HG03175 (cell line): ENCODE measurements around the gene LY6G6C.
"Not testable (repeated sequence)": the region's sequence is repeated elsewhere in the genome, so short reads cannot be mapped to it uniquely, and the experiment has no call there.

ENCODE experiments used
- ATAC-seq: cut with Tn5 transposase; IDR thresholded peaks from one replicate; pipeline ENCODE4 v1.9.1; 2021; ENCODE audit warnings: mild to moderate bottlenecking, moderate library complexity; ENCODE audit not compliant: unreplicated experiment

Gene LY6G6C

DNA sequence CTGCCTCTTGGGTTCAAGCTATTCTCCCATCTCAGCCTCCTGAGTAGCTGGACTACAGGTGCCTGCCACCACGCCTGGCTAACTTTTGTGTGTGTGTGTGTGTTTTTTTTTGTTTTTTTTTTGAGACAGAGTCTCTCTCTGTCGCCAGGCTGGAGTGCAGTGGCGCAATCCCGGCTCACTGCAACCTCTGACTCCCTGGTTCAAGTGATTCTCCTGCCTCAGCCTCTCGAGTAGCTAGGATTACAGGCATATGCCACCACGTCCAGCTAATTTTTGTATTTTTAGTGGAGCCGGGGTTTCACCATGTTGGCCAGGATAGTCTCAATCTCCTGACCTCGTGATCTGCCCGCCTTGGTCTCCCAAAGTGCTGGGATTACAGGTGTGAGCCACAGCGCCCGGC, 12.4 kb downstream of the LY6G6C start:
- ATAC-seq, result not testable (repeated sequence)

DNA sequence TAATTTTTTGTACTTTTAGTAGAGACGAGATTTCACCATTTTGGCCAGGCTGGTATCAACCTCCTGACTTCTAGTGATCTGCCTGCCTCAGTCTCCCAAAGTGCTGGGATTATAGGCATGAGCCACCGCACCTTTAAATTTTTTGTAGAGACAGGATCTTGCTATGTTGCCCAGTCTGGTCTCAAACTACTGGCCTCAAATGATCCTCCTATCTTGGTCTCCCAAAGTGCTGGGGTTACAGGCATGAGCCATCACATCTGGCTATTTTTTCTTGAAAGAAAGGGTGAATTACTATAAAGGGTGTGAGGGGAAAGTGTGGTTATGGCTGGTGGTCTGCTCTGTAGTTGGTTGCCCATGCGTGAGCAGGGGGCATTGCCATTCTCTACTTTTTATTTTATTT, 13.3 kb downstream of the LY6G6C start:
- no peak for ATAC-seq

DNA sequence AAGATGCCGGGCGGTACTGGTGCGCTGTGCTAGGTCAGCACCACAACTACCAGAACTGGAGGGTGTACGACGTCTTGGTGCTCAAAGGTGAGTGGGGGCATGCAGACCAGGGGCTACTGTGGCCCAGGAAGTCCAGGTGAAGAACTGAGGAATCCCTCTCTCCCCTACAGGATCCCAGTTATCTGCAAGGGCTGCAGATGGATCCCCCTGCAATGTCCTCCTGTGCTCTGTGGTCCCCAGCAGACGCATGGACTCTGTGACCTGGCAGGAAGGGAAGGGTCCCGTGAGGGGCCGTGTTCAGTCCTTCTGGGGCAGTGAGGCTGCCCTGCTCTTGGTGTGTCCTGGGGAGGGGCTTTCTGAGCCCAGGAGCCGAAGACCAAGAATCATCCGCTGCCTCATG, 13.8 kb downstream of the LY6G6C start:
- ATAC-seq, result no peak

DNA sequence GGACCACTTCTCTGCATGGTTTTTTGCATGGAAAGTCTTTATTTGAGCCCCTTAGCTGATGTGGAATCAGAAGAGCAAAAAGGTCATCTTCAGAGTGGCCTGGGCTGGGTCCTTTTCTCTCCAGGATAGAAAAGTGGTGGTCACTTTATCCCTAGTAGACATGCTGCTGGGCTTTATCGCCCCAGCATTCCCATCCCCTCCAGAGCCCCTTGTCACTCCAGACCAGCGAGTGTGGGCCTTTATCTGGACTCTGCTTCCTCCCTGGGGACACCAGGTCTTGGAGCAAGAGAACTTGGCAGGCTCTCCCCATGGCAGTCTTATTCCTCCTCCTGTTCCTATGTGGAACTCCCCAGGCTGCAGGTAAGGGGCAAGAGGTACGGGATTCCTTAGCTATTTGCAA, 14.9 kb downstream of the LY6G6C start, which contains the start of gene LY6G6F:
Gene LY6G6F (plus strand): TSS at position 268 of the 400 bp plus-strand sequence. CDS start 41 bp downstream, at position 309.
- no peak for ATAC-seq

DNA sequence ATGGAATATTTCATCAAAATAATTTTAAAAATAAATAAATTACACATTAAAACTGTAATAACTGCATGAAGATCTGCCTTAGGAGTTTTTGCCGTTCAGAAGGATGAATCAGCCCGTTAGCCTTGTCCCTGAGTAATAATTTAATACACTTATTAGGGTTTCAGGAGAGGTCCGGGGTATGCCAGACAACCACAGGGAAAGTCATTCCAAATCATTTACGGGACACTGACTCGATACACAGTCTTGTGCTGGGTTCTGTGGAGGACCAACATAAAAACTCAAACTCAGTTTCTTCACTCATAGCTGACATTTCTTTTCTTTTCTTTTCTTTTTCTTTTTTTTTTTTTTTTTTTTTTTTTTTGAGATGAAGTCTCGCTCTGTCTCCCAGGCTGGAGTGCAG, 15.6 kb downstream of the LY6G6C start:
- no peak for ATAC-seq

DNA sequence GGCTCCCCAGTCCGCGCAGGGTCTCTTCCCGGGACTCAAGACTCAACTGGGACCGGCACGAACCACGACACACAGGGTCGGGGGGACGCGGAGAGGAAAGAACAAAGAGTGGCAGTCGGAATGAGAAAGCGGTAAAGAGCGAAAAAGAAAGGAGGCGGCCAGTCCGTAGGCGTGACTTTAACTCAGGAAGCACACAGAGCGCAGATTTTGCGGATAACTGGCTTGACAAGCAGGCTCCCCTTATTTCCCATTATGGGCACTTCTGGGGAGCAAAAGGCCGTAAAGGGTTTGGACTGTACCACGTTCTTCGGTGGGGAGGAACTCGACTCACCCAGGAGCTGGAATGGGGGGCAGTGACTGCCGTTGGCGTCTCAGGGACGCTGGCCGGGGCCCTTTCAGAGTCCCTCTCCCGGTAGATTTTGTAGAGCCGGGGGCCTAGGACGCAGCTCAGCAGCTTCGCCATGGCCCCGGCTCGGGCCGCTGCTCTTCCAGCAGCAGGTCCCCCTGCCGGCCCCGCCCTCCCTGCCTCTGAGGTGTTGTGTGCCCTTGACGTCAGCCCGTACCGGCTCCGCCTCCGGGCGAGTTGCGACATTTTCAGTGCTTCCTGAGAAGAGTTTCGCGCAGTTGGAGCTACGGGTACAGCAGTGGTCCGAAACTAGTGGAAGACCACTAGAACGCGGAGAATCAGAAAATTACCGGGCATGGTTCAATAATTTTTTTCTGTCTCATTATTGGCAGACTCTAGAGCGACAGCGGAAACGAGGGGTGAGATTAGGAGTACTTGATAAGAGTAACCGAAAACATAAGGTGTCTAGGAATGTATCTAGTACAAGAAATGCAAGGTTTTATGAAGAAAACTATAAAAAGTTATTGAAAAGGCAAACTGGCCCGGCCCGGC, 18.5 kb downstream of the LY6G6C start, which contains the start of gene ABHD16A:
Gene ABHD16A (minus strand): TSS at position 506 of the 898 bp plus-strand sequence. CDS start 43 bp downstream, at position 463.
- ATAC-seq, result peak; percentile 84

DNA sequence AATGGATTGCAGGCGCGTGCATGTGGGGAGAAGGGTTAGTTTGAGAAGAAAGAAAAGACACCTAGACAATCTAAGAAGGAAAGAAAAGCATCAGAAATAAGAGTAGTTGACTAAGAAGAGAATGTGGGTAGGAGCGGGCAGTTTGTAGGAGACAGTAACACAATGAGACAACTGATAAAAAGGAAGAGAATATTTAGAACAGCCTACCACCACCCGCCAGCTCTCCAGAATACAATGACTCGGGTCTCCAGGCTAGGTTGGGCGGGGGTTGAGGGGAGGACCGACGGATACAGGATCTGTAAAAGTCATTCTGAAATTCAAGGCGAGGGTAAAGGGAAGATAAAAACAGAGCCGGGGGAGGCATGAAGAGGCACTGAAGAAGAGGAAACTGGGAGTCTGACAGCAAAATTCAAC, 19.1 kb downstream of the LY6G6C start:
- ATAC-seq, result no peak

DNA sequence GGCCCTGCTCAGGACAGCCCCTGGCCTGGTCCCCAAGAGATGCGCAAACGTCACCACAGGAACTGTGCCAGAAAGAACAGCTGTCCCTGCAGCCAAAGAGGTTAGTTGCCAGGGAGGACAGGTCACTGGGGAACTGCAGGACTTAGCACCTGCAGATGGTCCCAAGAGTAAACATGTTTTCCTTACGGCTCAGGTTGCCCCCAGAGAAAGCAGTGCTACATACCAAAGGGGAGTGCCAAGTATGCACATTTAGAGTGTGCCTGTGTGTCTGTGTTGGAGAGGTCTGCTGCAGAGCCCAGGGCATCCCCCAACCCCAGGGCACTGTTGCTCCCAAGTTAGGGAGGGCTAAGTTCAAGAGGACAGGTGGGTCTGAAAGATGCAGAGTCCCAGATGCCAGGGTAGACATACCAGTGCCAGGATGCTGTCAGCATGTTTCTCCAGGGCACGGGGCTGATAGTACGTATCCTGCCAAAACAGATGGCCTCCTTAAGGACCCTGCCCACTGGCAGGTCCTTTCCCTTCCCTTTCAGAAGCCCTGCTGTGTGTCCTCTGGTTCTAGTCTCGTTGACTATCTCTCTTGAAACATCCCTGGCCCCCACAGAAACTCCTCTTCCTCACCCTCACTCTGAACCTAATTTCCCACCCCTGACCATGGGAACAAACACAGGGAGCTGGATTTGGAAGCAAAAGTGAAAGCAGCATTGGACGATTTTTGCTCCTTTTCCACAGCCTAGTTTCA, 19.7 kb downstream of the LY6G6C start:
- ATAC-seq, result no peak

DNA sequence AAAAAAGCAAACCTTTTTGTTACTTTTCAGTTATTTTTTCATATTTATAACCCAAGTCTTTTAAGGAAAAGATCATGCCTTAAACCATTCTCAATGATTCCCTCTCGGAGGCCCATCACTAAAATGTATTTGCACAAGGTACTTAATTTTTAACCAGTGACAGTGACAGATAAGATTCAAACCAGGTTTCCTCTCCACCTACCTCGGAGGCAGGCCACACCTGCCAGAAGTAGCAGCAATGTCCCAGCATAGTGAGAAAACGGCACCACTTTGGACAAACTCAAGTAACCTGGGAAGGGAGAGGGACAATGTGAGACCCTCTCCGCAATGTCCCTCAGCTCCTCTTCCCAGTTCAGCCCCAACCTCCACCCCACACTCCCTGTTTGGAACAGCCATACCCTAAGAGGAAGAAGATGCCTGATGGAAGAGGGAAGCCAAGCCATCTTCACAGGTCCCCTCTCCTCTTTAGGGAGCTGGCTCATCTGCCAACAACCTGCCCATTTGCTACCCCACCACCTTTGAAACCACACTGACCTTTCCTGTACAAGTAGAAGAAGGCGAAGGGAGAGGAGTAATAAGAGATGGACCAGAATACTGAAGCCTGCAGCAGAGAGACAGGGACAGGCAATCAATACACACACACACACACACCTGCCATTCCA, 20.7 kb downstream of the LY6G6C start:
- ATAC-seq, result no peak

DNA sequence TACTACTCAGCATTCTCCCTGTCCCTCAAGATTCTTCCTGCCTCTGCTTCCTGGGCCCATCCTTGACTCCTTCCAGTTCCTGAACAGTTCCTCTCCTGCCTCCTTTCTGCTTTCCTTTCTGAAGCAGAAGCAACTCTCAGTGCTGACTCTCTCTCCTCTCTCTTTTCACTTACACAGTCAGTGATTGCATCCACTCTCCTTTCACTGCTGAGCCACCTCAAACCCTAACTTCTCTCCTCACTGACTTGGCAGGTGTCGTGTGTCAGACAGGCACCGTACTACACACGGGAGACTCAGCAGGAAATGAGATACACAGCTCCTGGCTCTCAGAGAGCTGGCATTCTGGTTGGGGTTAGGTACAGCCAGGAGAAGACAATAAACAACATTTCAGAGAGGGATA, 24.0 kb downstream of the LY6G6C start:
- ATAC-seq, result no peak

DNA sequence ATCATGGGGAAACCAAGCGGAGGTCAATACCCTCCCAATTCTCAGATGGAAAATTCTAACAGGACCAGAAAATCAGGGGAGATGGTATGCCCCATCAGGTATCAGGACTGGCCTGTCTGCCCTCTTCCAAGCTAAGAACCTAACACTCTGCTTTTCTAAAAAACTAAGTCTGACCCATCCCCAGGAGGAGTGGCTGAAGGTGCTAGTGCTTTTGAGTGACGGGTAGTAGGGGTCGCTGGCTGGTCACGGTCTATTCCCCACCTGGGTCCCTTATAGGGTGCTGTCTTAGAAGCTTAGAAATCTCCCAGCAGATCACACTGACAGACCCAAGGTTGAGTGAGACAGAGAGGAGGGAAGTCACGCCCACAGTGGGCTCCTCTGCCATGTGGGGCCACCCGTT, 28.0 kb downstream of the LY6G6C start:
- ATAC-seq, result no peak

DNA sequence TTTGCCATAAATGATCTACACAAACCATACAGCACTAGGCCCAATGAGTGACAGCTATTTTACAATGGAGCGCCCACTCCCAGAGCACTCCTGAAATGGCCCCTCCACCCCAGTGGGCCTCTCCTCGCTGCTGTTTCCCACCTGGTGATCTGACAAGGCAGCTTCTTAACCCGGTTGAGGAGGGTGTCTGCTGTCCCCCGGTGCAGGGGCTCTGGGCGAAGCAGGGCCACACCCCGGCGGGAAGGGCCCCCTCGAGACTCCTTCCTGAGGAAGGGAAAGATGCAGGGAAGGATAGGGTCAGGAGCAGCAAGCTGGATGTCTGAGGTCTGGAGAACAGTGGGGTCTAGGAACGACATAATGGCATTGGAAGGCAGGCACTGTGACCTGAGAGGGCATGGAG, 28.7 kb downstream of the LY6G6C start:
- no peak for ATAC-seq

DNA sequence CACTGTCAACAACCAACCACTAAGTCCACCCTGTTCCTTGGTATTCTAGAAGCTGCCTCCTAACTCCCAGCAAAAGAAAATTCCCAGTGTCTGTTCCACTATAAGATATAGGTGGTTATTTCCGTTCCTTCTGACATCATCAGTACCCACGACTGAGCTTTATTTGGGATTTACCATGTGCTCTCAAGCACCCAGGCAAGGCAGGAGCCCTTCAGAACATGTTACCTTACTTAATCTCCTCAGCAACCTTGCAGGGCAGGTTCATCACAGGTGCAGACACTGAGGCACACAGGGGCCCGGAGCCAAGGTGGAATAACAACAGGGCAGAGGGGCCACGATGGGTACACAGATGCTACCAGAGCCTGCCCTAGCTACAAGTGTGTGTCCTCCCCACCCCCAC, 29.2 kb downstream of the LY6G6C start:
- ATAC-seq, result no peak

DNA sequence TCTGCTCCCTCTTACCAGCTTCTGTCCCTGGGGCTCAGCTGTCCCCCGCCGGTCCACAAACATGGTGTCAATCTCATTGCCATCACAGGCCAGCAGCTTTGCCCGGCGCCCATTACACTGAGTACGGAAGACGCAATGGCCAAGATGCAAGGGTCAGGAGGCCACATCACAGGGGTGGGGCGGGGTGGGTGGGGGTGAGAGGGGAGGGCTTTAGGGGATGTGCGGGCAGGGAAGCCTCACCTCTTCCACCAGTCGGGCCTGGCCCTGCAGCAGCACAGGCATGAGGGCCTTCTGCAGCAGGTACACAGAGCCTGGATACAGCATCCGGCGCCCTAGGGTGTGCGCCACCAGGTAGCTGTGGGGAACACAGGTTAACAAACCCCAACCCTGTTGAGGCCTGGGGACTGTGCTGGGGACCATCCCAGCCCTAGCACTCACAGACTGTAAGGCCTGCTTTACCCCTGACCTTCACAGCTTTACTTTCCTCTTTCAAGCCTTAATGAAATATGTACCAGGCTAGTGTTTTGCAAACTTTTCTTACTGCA, 29.9 kb downstream of the LY6G6C start:
- no peak for ATAC-seq

DNA sequence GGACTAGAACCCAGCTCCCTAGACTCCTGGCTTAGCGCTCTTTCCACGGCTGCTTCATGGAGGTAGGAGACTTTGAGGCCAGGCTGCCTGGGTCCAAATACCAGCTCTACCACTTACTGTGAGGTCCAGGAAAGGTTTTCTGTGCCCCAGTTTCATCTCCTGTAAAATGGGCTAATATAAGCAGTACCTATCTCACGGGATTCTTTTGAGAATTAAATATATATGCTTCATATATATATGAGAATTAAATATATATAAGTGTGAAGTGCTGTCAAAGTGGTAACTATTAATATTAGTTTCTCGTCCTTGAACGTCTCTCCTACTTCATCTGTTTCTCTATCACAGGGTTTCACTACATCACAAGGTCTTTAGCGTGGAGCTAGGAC, 30.5 kb downstream of the LY6G6C start:
- no peak for ATAC-seq

DNA sequence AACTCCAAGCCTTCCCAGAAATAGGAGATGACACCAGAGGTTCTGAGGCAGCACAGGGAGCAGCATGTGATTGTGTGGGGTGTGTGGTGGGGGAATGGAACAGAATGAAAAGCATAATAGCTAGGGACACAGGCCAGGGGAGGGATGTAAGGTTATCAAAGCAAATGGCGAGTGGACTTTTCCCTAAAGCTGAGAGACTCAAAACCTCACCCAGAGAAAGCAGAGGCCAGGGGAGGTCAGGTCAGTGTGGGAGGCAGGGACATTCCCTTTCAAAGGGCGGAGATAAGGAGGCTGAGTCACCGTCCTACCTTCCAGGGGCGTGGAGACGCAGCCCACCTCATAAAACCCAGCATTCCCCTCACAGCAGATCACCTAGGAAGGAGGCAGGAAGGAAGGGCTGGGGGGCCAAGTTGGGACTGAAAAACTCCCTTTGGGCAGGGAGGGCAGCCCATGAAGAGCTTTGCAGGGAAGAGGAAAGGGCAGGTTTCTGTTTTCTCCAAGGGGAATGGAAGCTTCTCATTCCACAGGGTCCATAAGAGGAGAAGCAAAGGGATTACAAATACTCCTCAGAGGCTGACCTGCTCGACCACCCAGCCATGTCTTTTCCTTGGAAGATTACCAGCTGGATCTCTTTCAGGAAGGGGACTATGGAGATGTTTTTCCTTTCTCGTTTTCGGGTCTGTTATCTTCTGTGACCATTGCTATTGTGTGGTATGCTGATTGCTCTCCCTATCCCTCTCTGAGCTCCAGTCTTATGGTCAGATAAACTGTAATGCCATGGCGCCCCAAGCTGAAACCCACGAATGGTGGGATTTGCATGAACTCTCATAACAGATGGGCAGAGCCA, 31.1 kb downstream of the LY6G6C start:
- ATAC-seq, result no peak

DNA sequence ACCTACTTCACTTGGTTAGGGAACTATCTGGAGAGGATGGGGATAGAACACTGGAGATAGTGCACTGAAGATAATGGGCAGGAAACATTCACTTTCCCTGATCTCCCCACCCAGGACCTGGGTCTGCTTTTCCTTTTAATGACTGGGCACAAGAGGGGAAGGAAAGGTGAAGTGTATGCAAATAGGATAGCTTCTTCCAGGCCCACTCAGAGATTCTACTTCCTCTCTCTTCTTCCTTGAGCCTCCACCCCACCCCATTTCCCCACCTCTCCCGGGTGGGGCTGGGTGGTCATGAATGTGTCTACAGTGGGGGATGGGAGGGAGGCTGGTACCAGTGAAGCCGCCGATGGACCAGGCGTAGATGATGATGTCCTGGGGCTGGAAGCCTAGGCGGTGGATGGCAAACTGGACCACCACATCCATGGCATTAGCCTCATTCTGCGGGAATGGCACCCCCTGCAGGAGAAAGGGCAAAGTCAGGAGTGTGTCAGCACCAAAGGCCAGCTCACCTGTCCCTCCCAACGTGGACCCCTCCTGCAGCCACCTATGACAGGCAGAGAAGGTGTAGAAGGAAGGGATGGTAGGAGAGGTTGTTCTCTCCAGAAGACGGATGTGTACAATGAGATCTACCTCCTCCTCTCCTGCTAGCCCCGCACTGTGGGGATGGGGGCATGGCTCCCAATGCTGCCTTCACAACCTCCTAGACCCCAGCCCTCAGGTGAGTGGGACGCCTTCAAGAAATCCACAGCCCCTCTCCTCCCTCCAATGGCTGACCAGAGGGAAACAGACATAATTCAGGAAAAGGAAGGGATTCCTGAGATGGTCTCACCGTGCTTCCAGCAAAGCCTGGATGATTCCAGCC, 32.1 kb downstream of the LY6G6C start:
- ATAC-seq, result no peak

DNA sequence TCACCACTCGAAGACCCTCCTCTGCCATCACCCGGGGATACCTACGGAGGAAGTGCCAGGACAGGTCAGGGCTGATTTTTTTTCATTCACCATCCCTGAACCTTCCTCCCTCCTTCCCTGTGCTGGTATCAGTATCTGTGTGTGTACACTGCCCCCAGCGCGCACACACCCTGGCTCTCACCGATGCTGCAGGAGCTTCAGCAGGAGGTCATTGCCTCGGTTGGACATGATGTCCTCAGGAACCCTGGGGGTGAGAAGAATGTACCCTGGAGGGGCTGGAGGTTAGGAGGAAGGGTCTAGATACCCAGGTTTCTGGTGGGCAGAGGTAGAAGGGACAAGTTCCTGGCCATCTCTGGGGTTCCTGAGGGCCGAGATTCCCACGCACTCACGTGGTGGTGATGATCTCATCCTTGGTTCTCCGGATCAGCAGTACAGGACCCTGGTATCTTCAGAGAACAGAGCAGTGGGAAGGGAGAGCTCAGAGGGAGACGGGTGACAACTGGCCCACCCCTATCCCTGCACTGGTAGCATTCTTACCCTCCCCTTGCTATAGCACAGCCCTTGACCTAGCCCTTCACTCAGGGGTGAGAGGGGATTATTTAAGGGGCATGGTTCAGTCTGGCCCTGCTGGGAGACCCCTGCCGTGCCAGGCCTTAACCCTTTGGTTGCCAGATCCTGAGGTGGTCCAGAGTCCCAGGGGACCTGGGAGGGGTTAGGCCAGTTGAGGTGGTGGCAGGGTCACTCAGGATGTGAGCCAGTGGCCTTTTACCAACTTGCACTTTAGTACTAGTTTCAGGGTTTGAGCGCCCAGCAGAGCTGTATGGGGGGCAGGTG, 33.5 kb downstream of the LY6G6C start:
- ATAC-seq, result no peak
